Tibial artery (tissue), 4 donors: ENCODE data around the gene CCNL1.

Experiments
- DNase-seq, 2 donors: peaks; one replicate each; pipeline ENCODE4 v3.0.0-alpha.2; 2019
- H3K27ac ChIP-seq, 2 donors: fragments of 200-600 bp; sonication (generic) in 1 of 2; 1 replicate in 1 of 2; 2 replicates in 1 of 2; pipeline ENCODE4 v1.5.1; 2018 to 2019; ENCODE audit warnings: mild to moderate bottlenecking in 1 of 2
- H3K27me3 ChIP-seq, 2 donors: fragments of 200-600 bp; sonication (generic) in 1 of 2; one replicate each; pipeline versions ENCODE4 v1.5.1 to v1.6.0; 2016 to 2019
- H3K36me3 ChIP-seq, 3 donors: fragments of 200-600 bp; sonication (generic) in 2 of 3; one replicate each; pipeline ENCODE4 v1.5.1; 2016 to 2019; ENCODE audit warnings: mild to moderate bottlenecking in 2 of 3
- H3K4me1 ChIP-seq, 4 donors: fragments of 200-600 bp; sonication (generic) in 2 of 4; 1 replicate in 3 of 4; 2 replicates in 1 of 4; pipeline ENCODE4 v1.5.1; 2016 to 2019
- H3K4me3 ChIP-seq, 2 donors: fragments of 200-600 bp; sonication (generic) in 1 of 2; 1 replicate in 1 of 2; 2 replicates in 1 of 2; pipeline ENCODE4 v1.5.1; 2018 to 2019; ENCODE audit warnings: mild to moderate bottlenecking in 2 of 2
- H3K9me3 ChIP-seq, 3 donors: fragments of 200-600 bp; sonication (generic) in 1 of 3; one replicate each; pipeline ENCODE4 v1.5.1; 2016 to 2019
- intact Hi-C: fragments of 100-400 bp; cut with DNase I; formaldehyde crosslinking; loops from one replicate; pipeline ENCODE4 v1.15.0; 2023; ENCODE audit warnings: low total_unique reads
- TF ChIP-seq, protein P1 (sequence below), 2 experiments: fragments of 200-600 bp in 1 of 2; fragments of 450-650 bp in 1 of 2; IDR thresholded peaks; one replicate each; pipeline ENCODE4 v1.5.1; 2017 to 2019; ENCODE audit warnings: antibody characterized with exemption in 2 of 2, mild to moderate bottlenecking in 1 of 2, moderate library complexity in 1 of 2

The CCNL1 gene

DNA sequence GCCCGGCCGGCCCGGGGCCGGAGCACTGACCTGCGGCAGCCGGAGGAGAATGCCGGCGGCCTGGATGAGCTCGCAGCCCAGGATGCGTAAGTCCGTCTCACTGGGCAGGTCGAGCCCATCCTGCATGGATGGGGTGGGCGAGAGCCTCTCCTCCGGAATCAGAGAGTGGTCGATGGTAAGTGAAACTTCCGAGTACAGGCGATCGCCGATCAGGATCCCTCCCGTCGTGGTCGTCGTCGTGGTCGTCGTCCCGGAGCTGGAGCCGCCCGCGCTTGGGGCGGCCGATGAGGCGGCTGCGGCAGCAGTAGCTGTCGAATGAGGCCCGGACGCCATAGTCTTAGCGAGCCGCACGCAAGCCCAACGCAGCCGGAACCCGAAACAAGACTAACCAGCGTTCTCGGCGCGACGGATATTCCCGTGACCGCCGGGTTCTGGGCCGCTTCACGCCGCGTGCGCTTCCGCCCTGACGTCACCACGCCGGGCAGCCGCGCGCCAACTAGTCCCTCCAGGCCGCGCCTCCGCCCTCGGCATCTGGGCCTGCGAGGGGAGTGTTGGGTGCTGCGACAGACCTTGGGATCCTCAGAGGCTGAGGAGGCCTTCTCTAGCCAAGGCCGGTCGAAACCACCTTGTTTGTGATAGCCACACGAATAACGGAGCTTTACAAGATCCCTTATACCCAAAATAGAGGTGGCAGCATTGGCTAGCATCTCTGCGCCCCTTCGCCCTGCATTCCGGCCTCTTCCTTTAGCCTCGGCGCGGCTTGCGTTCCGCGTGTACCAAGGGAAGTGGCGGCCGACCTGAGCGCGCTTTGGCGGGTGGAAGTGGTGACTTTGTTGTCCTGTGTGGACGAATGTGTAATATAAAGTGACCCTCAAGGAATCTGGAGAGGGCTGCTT lies at the start of gene CCNL1:
TSS of gene CCNL1 (minus strand) at position 386 of the 896 bp plus-strand sequence. CDS start at position 333, 53 bp downstream.
- H3K9me3 ChIP-seq = no peaks in the 10 kb centered on the region
- H3K27me3 ChIP-seq = no peaks in the 10 kb centered on the region
- H3K4me3 ChIP-seq = peak within 1 kb of the TSS; percentile 87 to 99
- TF ChIP-seq, protein P1, sequence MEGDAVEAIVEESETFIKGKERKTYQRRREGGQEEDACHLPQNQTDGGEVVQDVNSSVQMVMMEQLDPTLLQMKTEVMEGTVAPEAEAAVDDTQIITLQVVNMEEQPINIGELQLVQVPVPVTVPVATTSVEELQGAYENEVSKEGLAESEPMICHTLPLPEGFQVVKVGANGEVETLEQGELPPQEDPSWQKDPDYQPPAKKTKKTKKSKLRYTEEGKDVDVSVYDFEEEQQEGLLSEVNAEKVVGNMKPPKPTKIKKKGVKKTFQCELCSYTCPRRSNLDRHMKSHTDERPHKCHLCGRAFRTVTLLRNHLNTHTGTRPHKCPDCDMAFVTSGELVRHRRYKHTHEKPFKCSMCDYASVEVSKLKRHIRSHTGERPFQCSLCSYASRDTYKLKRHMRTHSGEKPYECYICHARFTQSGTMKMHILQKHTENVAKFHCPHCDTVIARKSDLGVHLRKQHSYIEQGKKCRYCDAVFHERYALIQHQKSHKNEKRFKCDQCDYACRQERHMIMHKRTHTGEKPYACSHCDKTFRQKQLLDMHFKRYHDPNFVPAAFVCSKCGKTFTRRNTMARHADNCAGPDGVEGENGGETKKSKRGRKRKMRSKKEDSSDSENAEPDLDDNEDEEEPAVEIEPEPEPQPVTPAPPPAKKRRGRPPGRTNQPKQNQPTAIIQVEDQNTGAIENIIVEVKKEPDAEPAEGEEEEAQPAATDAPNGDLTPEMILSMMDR (IDR thresholded peaks at IDR 0.05) = peak in 1 of 2 experiments; percentile 12
- H3K36me3 ChIP-seq = peaks cover 22 to 34% (median 27%) of the 10 kb centered on the region in 3 donors
- peak; percentile 94 to 98 for DNase-seq
- intact Hi-C loops = loop anchor here (1.0 kb wide), 1 partner anchor 14 kb away; no protein-coding TSS in a partner anchor
- H3K4me1 ChIP-seq = peaks cover 6 to 48% (median 40%) of the 10 kb centered on the region in 4 donors
- H3K27ac ChIP-seq = peak within 1 kb of the TSS; percentile 99 to 100

DNA sequence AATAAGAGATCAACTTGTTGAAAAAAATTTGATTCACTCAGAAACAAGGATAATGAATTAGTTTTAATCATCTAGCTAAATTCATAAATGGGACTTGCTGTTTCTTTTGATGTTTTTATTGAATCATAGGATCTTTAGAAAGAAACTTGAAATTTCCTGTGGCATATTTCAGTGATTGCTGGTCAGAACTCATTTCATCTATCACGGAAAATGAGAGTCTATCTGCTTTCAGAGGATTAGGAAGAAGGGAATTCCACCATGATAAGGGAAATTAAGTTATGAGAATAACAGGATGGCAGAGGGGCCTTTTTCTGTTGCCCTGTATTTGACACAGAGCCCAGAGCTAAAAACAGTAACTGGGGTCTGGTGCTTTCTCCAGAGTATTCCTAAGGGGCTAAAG lies 44.9 kb upstream of the CCNL1 start:
- TF ChIP-seq, protein P1 (IDR thresholded peaks at IDR 0.05) = no peak
- intact Hi-C loops = loop anchor here (10.0 kb wide), 1 partner anchor 290 kb away; no protein-coding TSS in a partner anchor

DNA sequence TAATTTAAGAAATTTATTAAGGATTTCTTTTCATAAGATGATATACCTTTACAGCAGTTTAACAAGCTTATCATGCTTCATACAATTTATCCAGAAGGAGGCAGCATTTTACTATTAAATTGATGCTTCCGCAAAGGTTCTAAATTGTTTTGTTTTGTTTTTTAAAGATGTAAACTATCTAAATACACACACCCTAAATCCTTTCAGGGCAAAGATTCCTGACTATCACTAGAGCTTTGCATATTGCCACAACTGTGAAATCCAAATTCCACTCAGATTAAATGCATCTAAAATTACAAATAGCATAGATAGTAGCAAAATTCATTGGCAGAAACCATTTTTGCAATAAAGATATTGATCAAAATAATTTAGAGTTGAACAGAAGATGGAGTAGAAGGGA lies 44.5 kb upstream of the CCNL1 start:
- Histone ChIP-seq H3K27me3 (no peaks in the 10 kb centered on the region), H3K36me3 (peaks cover 0 to 5% (median 4%) of the 10 kb centered on the region in 3 donors), H3K27ac (no peak overlapping the region), H3K9me3 (no peaks in the 10 kb centered on the region), H3K4me3 (no peak overlapping the region), H3K4me1 (peaks cover 0 to 4% (median 0%) of the 10 kb centered on the region in 4 donors)
- intact Hi-C loops = loop anchor here (10.0 kb wide), 1 partner anchor 290 kb away; no protein-coding TSS in a partner anchor
- no peak for DNase-seq
- TF ChIP-seq, protein P1 (IDR thresholded peaks at IDR 0.05) = peak; percentile 32 to 44

More for the DNA sequence above, 44.9 kb upstream of the CCNL1 start:
- H3K27me3 ChIP-seq = no peaks in the 10 kb centered on the region
- peaks cover 0 to 9% (median 6%) of the 10 kb centered on the region in 3 donors for H3K36me3 ChIP-seq
- H3K9me3 ChIP-seq = no peaks in the 10 kb centered on the region
- H3K4me1 ChIP-seq = peaks cover 0 to 4% (median 0%) of the 10 kb centered on the region in 4 donors
- H3K4me3 ChIP-seq = no peak overlapping the region
- no peak overlapping the region for H3K27ac ChIP-seq
- DNase-seq = no peak

DNA sequence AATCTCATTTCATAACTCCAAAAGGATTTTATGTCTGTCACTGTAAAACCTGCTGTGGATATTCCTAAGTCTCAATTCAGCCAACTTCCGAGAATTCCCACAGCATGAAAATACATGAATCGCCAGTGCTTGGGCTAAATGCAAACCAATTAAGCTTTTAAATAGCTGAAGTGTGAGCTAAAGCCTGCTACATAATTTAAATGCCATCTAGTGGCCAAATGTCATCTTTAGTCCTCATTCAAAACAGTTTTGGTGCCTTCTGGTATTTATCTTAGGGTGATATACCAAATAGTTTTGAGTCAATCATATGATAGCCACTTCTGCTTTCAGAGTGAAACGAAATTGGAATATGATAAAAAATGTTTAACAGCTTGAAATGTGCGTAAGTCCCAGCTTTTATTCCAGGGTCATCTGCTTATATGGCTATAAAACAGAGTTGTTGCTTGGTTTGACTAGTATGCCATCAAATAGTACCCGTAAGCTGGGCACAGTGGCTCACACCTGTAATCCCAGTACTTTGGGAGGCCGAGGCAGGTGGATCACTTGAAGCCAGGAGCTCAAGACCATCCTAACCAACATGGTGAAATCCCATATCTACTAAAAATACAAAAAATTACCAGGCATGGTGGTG lies 41.8 kb upstream of the CCNL1 start:
- intact Hi-C loops = loop anchor here (10.0 kb wide), 1 partner anchor 293 kb away; no protein-coding TSS in a partner anchor
- H3K9me3 ChIP-seq = peaks cover 0 to 6% (median 0%) of the 10 kb centered on the region in 3 donors
- no peaks in the 10 kb centered on the region for H3K36me3 ChIP-seq
- DNase-seq = no peak
- H3K27me3 ChIP-seq = no peaks in the 10 kb centered on the region
- peaks cover 0 to 4% (median 0%) of the 10 kb centered on the region in 4 donors for H3K4me1 ChIP-seq
- H3K27ac ChIP-seq = no peak overlapping the region
- H3K4me3 ChIP-seq = no peak overlapping the region
- TF ChIP-seq, protein P1 (IDR thresholded peaks at IDR 0.05) = peak; percentile 27 to 57

DNA sequence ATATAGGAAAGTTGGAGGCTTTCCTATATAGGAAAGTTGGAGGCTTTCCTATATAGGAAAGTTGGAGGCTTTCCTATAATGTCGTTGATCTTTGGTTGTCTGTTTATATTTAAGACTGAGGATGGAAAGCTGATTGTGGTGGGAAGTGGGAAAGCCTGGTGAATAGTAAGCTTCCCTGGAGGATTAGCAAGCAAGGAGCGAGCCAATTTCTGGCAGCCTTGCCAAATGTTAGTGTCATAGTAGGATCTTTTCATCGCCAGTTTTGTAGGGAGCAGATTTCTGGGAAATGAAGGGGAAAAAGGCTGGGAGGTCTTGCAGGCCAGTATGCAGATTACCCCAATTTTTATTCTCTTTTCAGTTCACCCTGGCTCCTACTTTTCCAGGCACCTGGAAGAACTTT lies 39.9 kb upstream of the CCNL1 start:
- peaks cover 0 to 24% (median 0%) of the 10 kb centered on the region in 3 donors for H3K9me3 ChIP-seq
- H3K27ac ChIP-seq = no peak overlapping the region
- H3K27me3 ChIP-seq = no peaks in the 10 kb centered on the region
- no peak for DNase-seq
- H3K4me1 ChIP-seq = peaks cover 0 to 4% (median 0%) of the 10 kb centered on the region in 4 donors
- no peaks in the 10 kb centered on the region for H3K36me3 ChIP-seq
- H3K4me3 ChIP-seq = no peak overlapping the region
- intact Hi-C loops = loop anchor here (10.0 kb wide), 1 partner anchor 295 kb away; no protein-coding TSS in a partner anchor
- TF ChIP-seq, protein P1 (IDR thresholded peaks at IDR 0.05) = no peak
